Prostate gland (tissue), 2 donors: ENCODE data around the gene IBSP.

ENCODE experiments used
- POLR2A ChIP-seq: fragments of 450-650 bp; IDR thresholded peaks from one replicate; pipeline ENCODE4 v1.6.1; 2016; ENCODE audit warnings: antibody characterized with exemption, mild to moderate bottlenecking
- TF ChIP-seq, protein P1 (sequence below), 4 experiments: fragments of 200-600 bp in 2 of 4; fragments of 450-650 bp in 2 of 4; sonication (generic) in 2 of 4; IDR thresholded peaks; 1 replicate in 3 of 4; 2 replicates in 1 of 4; pipeline ENCODE4 v1.5.1; 2016 to 2019; ENCODE audit warnings: antibody characterized with exemption in 4 of 4, mild to moderate bottlenecking in 2 of 4, moderate library complexity in 2 of 4

DNA sequence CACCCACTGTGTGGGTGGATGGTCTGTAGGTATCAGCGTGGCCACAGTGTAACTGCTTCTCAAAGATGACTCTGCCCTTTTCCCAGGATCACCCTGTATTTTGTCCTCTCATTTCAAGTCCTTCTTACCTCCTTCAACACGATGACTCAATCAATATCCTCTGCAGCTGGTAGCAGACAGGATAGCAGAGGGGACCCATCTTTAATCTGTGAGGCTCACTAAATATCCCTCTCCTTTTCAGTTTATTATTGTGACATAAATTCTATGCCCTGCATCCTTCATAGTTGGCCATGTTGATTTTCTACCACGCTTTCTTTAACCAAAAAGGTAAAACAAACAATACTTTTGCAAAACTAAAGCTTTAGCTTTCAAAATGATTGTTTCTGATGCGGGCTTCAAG is 23.8 kb downstream of the IBSP start:
- TF ChIP-seq, protein P1, sequence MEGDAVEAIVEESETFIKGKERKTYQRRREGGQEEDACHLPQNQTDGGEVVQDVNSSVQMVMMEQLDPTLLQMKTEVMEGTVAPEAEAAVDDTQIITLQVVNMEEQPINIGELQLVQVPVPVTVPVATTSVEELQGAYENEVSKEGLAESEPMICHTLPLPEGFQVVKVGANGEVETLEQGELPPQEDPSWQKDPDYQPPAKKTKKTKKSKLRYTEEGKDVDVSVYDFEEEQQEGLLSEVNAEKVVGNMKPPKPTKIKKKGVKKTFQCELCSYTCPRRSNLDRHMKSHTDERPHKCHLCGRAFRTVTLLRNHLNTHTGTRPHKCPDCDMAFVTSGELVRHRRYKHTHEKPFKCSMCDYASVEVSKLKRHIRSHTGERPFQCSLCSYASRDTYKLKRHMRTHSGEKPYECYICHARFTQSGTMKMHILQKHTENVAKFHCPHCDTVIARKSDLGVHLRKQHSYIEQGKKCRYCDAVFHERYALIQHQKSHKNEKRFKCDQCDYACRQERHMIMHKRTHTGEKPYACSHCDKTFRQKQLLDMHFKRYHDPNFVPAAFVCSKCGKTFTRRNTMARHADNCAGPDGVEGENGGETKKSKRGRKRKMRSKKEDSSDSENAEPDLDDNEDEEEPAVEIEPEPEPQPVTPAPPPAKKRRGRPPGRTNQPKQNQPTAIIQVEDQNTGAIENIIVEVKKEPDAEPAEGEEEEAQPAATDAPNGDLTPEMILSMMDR (IDR thresholded peaks at IDR 0.05): no peak
- no peak for TF ChIP-seq POLR2A
